KMS-11 (cell line): Measurements from ENCODE around the gene RABL2A.
"Not testable (repeated sequence)": the region's sequence is repeated elsewhere in the genome, so short reads cannot be mapped to it uniquely, and the experiment has no call there.

ENCODE experiments used
- H2AFZ ChIP-seq: fragments of 200-600 bp; sonication (generic); 2 replicates; pipeline ENCODE4 v1.6.1; 2016; ENCODE audit warnings: antibody characterized with exemption, mixed run types, low read depth
- H3K27ac ChIP-seq: fragments of 200-600 bp; sonication (generic); 2 replicates; pipeline ENCODE4 v1.6.1; 2016; ENCODE audit warnings: mild to moderate bottlenecking, mixed run types
- H3K27me3 ChIP-seq: fragments of 200-600 bp; sonication (generic); 2 replicates; pipeline ENCODE4 v1.6.1; 2017; ENCODE audit warnings: mild to moderate bottlenecking, low read depth, mixed run types, moderate library complexity; ENCODE audit not compliant: insufficient read depth
- H3K36me3 ChIP-seq: fragments of 200-600 bp; sonication (generic); 2 replicates; pipeline ENCODE4 v1.6.1; 2017; ENCODE audit warnings: mild to moderate bottlenecking, mixed run types; ENCODE audit not compliant: insufficient read depth
- H3K4me1 ChIP-seq: fragments of 200-600 bp; sonication (generic); 2 replicates; pipeline ENCODE4 v1.6.1; 2016; ENCODE audit warnings: mild to moderate bottlenecking, low read depth, mixed run types; ENCODE audit not compliant: poor library complexity, severe bottlenecking
- H3K4me2 ChIP-seq: fragments of 200-600 bp; sonication (generic); 2 replicates; pipeline ENCODE4 v1.7.0; 2016; ENCODE audit warnings: mild to moderate bottlenecking, mixed run types
- H3K4me3 ChIP-seq: fragments of 200-600 bp; sonication (generic); IDR thresholded peaks from 2 replicates; pipeline ENCODE4 v1.6.1; 2017; ENCODE audit warnings: low read depth, low read length, mixed read lengths; ENCODE audit not compliant: insufficient read depth
- H3K79me2 ChIP-seq: fragments of 200-600 bp; sonication (generic); 2 replicates; pipeline ENCODE4 v1.6.1; 2016; ENCODE audit warnings: low read depth, mixed run types; ENCODE audit not compliant: insufficient read depth
- H3K9ac ChIP-seq: fragments of 200-600 bp; sonication (generic); 2 replicates; pipeline ENCODE4 v1.6.1; 2016; ENCODE audit warnings: mild to moderate bottlenecking, mixed run types
- H4K20me1 ChIP-seq: fragments of 200-600 bp; sonication (generic); 2 replicates; pipeline ENCODE4 v1.6.1; 2016; ENCODE audit warnings: mild to moderate bottlenecking, mixed run types; ENCODE audit not compliant: insufficient read depth
- TF ChIP-seq, protein P1 (sequence below): fragments of 200-600 bp; sonication (generic); conservative IDR thresholded peaks from 2 replicates; pipeline ENCODE4 v1.6.1; 2017; ENCODE audit warnings: low read depth, mild to moderate bottlenecking, antibody characterized with exemption, low read length, moderate library complexity, mixed read lengths

Gene RABL2A

DNA sequence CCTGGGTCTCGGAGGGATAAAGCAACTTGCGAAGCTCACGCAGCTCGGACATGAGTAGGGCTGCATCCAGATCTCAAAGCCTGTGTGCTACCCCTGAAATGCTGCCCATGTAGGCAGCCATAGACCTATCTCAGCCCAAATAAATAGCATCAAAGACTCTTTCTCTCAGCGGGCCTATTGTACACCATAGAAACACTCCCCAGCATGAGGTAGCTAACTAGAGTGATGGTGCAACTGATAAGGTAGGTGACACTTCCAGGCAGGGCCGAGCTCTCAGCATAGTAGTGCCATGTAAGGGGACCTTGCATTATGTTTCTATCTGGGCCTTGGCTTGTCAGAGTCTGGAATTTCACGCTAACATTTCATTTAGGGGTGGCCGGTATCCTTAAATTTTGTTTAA is 52.4 kb downstream of the RABL2A start:
- H4K20me1 ChIP-seq = no peaks in the 10 kb centered on the region
- no peak overlapping the region for H3K4me3 ChIP-seq
- no peaks in the 10 kb centered on the region for H3K79me2 ChIP-seq
- H3K4me2 ChIP-seq = no peak overlapping the region
- H3K4me1 ChIP-seq = no peaks in the 10 kb centered on the region
- H3K36me3 ChIP-seq = no peaks in the 10 kb centered on the region
- TF ChIP-seq, protein P1, sequence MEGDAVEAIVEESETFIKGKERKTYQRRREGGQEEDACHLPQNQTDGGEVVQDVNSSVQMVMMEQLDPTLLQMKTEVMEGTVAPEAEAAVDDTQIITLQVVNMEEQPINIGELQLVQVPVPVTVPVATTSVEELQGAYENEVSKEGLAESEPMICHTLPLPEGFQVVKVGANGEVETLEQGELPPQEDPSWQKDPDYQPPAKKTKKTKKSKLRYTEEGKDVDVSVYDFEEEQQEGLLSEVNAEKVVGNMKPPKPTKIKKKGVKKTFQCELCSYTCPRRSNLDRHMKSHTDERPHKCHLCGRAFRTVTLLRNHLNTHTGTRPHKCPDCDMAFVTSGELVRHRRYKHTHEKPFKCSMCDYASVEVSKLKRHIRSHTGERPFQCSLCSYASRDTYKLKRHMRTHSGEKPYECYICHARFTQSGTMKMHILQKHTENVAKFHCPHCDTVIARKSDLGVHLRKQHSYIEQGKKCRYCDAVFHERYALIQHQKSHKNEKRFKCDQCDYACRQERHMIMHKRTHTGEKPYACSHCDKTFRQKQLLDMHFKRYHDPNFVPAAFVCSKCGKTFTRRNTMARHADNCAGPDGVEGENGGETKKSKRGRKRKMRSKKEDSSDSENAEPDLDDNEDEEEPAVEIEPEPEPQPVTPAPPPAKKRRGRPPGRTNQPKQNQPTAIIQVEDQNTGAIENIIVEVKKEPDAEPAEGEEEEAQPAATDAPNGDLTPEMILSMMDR = no peak
- no peak overlapping the region for H3K9ac ChIP-seq
- no peak overlapping the region for H3K27ac ChIP-seq
- H2AFZ ChIP-seq = no peak overlapping the region
- no peaks in the 10 kb centered on the region for H3K27me3 ChIP-seq

DNA sequence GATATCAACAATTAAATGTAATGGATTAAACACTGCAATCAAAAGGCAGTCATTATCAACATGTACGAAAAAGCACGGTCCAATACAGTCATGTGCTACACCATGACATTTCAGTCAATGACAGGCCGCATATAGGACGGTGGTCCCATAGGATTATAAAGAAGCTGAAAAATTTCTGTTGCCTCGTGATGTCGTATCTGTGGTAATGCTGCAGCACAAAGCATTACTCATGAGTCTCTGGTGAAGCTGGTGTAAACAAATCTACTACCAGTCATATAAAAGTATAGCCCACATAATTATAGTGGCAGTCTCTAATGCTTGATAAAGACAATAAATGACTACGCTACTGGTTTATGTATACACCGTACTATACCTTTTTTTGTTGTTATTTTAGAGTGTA is 58.4 kb downstream of the RABL2A start:
- Histone ChIP-seq H2AFZ (no peak overlapping the region), H3K9ac (no peak overlapping the region), H3K79me2 (no peaks in the 10 kb centered on the region), H3K27me3 (no peaks in the 10 kb centered on the region), H3K4me2 (no peak overlapping the region), H4K20me1 (no peaks in the 10 kb centered on the region), H3K27ac (no peak overlapping the region), H3K36me3 (no peaks in the 10 kb centered on the region), H3K4me3 (no peak overlapping the region), H3K4me1 (no peaks in the 10 kb centered on the region)
- TF ChIP-seq, protein P1 = no peak

DNA sequence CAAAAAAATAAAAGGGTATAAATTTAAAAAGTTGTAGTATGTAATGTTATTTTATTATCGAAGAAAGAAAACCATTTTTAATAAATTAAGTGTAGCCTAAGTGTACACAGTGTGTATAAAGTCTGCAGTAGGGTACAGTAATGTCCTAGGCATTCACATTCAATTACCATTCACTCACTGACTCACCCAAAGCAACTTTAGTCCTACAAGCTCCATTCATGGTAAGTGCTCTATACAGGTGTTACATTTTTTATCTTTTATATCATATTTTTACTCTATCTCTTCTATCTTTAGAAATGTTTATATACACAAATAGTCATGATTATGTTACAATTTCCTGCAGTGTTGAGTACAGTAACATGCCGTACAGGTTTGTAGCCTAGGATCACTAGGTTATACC is 59.5 kb downstream of the RABL2A start:
- no peak overlapping the region for H3K27ac ChIP-seq
- TF ChIP-seq, protein P1 = no peak
- no peaks in the 10 kb centered on the region for H3K4me1 ChIP-seq
- H3K4me3 ChIP-seq = no peak overlapping the region
- H3K9ac ChIP-seq = no peak overlapping the region
- H3K36me3 ChIP-seq = no peaks in the 10 kb centered on the region
- H3K79me2 ChIP-seq = no peaks in the 10 kb centered on the region
- H3K4me2 ChIP-seq = no peak overlapping the region
- H2AFZ ChIP-seq = no peak overlapping the region
- H3K27me3 ChIP-seq = no peaks in the 10 kb centered on the region
- no peaks in the 10 kb centered on the region for H4K20me1 ChIP-seq

DNA sequence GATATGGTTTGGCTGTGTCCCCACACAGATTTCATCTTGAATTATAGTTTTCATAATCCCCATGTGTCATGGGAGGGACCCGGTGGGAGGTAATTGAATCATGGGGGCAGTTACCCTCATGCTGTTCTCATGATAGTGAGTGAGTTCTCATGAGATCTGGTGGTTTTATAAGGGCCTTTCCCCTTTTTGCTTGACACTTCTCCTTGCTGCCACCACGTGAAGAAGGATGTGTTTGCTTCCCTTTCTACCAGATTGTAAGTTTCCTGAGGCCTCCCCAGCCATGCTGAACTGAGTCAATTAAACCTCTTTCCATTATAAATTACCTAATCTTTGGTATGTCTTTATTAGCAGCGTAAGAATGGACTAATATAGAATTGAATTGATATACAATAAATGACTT is 63.8 kb downstream of the RABL2A start:
- H3K79me2 ChIP-seq, H3K27me3 ChIP-seq, H3K27ac ChIP-seq, H2AFZ ChIP-seq, H3K9ac ChIP-seq, H3K36me3 ChIP-seq, H4K20me1 ChIP-seq, H3K4me3 ChIP-seq, H3K4me2 ChIP-seq: not testable (repeated sequence)
- peaks cover 29% of the 10 kb centered on the region for H3K4me1 ChIP-seq
